H1 (cell line): Measurements from ENCODE around the gene SURF2. TPM values are rescaled to one million over a fixed set of nuclear protein-coding genes. Genes with fewer than 3 reads are reported as not detected.

Source experiments
- CTCF ChIA-PET: fragments of 300-600 bp; sonication (Branson Sonifier 250); formaldehyde crosslinking; loops from one replicate; lab custom pipeline; 2021; ENCODE audit not compliant: partially characterized antibody; lab: Charles Lee
- POLR2A ChIA-PET: fragments of 300-600 bp; sonication (Branson Sonifier 250); formaldehyde crosslinking; loops from one replicate; lab custom pipeline; 2021; ENCODE audit warnings: inconsistent platforms; ENCODE audit not compliant: partially characterized antibody; lab: Charles Lee
- DNase-seq, 2 experiments: peaks; one replicate each; pipeline versions ENCODE4 v3.0.0 to v3.0.0-alpha.2; 2010 to 2022; ENCODE audit warnings: low spot score in 2 of 2, low read depth in 1 of 2, mixed read lengths in 1 of 2
- FAIRE-seq: peaks from 2 replicates; lab custom pipeline; 2011; peaks lifted over from hg19 to GRCh38; lab: Jason Lieb, UNC
- H2AFZ ChIP-seq: 2 replicates; pipeline ENCODE4 v1.8.1; 2012; ENCODE audit warnings: low read length, inconsistent platforms
- H2AK5ac ChIP-seq: 2 replicates; pipeline ENCODE4 v1.6.1; 2013; ENCODE audit warnings: low read depth, low read length
- H2BK120ac ChIP-seq: replicated peaks from 2 replicates; pipeline ENCODE3; 2013; ENCODE audit warnings: low read depth, low read length, inconsistent platforms
- H2BK12ac ChIP-seq: 2 replicates; pipeline ENCODE4 v1.6.1; 2013; ENCODE audit warnings: low read depth, low read length
- H2BK15ac ChIP-seq: 2 replicates; pipeline ENCODE4 v1.6.1; 2013; ENCODE audit warnings: low read length
- H2BK20ac ChIP-seq: 2 replicates; pipeline ENCODE4 v1.6.1; 2013; ENCODE audit warnings: low read length
- H2BK5ac ChIP-seq: 2 replicates; pipeline ENCODE4 v1.6.1; 2013; ENCODE audit warnings: low read depth, low read length
- H3K14ac ChIP-seq: 2 replicates; pipeline ENCODE4 v1.6.1; 2013; ENCODE audit warnings: inconsistent platforms; ENCODE audit not compliant: insufficient read length
- H3K18ac ChIP-seq: 2 replicates; pipeline ENCODE4 v1.6.1; 2013; ENCODE audit warnings: low read length; ENCODE audit errors: extremely low read depth
- H3K23ac ChIP-seq: 2 replicates; pipeline ENCODE4 v1.6.1; 2013; ENCODE audit warnings: inconsistent platforms; ENCODE audit not compliant: insufficient read length
- H3K23me2 ChIP-seq: 2 replicates; pipeline ENCODE4 v1.6.1; 2013; ENCODE audit warnings: low read depth, low read length
- H3K27ac ChIP-seq: 2 replicates; pipeline ENCODE4 v1.6.1; 2011; ENCODE audit warnings: low read depth, low read length, inconsistent platforms
- H3K27me3 ChIP-seq, 4 experiments: replicated peaks in 1 of 4; 1 replicate in 1 of 4; 2 replicates in 3 of 4; pipeline versions ENCODE4 v1.6.1 to v1.8.1; 2011 to 2013; ENCODE audit warnings: low read length in 3 of 4, mild to moderate bottlenecking in 3 of 4, inconsistent platforms in 2 of 4, mixed read lengths in 2 of 4, moderate library complexity in 1 of 4; ENCODE audit not compliant: control insufficient read depth in 3 of 4, insufficient read depth in 3 of 4; ENCODE audit errors: extremely low read depth in 1 of 4
- H3K36me3 ChIP-seq, 4 experiments: 2 replicates each; pipeline versions ENCODE4 v1.6.1 to v1.8.1; 2011 to 2013; ENCODE audit warnings: mild to moderate bottlenecking in 4 of 4, low read length in 3 of 4, moderate library complexity in 2 of 4, control low read depth in 1 of 4, inconsistent platforms in 1 of 4; ENCODE audit not compliant: insufficient read depth in 4 of 4, control insufficient read depth in 2 of 4
- H3K4ac ChIP-seq: replicated peaks from 2 replicates; pipeline ENCODE3; 2013; ENCODE audit warnings: low read length, low read depth, mixed read lengths, inconsistent platforms; ENCODE audit not compliant: insufficient read length
- H3K4me1 ChIP-seq, 4 experiments: replicated peaks in 1 of 4; 1 replicate in 1 of 4; 2 replicates in 3 of 4; pipeline versions ENCODE4 v1.6.1 to v1.8.1; 2011 to 2013; ENCODE audit warnings: low read length in 3 of 4, inconsistent platforms in 2 of 4, mixed read lengths in 1 of 4; ENCODE audit not compliant: insufficient read depth in 4 of 4, control insufficient read depth in 3 of 4
- H3K4me2 ChIP-seq, 2 experiments: 2 replicates each; pipeline versions ENCODE4 v1.6.1 to v1.8.1; 2011 to 2013; ENCODE audit warnings: low read depth in 2 of 2, low read length in 2 of 2, control low read depth in 1 of 2, inconsistent platforms in 1 of 2, mild to moderate bottlenecking in 1 of 2; ENCODE audit not compliant: insufficient read depth in 1 of 2
- H3K4me3 ChIP-seq, 4 experiments: fragments of 200-600, 300-600 bp in 1 of 4; sonication (generic), shearing (Covaris generic), sonication (Bioruptor Twin) in 1 of 4; 2 replicates each; pipeline versions ENCODE4 v1.5.1 to v1.8.1; 2011 to 2016; ENCODE audit warnings: low read length in 4 of 4, low read depth in 3 of 4, control low read depth in 2 of 4, inconsistent platforms in 2 of 4, mild to moderate bottlenecking in 2 of 4, mixed read lengths in 1 of 4, moderate library complexity in 1 of 4; ENCODE audit not compliant: insufficient read depth in 2 of 4; ENCODE audit errors: extremely low read depth in 1 of 4
- H3K56ac ChIP-seq: replicated peaks from 2 replicates; pipeline ENCODE3; 2013; ENCODE audit warnings: low read depth, mild to moderate bottlenecking, mixed read lengths, low read length, inconsistent platforms; ENCODE audit not compliant: insufficient read length
- H3K79me1 ChIP-seq: 2 replicates; pipeline ENCODE4 v1.6.1; 2013; ENCODE audit warnings: low read depth, low read length, control low read depth
- H3K79me2 ChIP-seq, 2 experiments: 2 replicates each; pipeline versions ENCODE4 v1.6.1 to v1.8.1; 2012 to 2013; ENCODE audit warnings: low read length in 2 of 2, mild to moderate bottlenecking in 2 of 2, inconsistent platforms in 1 of 2; ENCODE audit not compliant: insufficient read depth in 2 of 2, control insufficient read depth in 1 of 2
- H3K9ac ChIP-seq, 4 experiments: replicated peaks in 1 of 4; 1 replicate in 1 of 4; 2 replicates in 3 of 4; pipeline versions ENCODE4 v1.6.1 to v1.8.1; 2011 to 2013; ENCODE audit warnings: low read depth in 3 of 4, low read length in 3 of 4, control low read depth in 2 of 4, mild to moderate bottlenecking in 2 of 4, moderate library complexity in 2 of 4, inconsistent platforms in 1 of 4; ENCODE audit errors: extremely low read depth in 1 of 4
- H3K9me3 ChIP-seq, 2 experiments: 2 replicates each; pipeline versions ENCODE4 v1.6.1 to v1.8.1; 2012 to 2013; ENCODE audit warnings: mild to moderate bottlenecking in 2 of 2, moderate library complexity in 2 of 2, control low read depth in 1 of 2, inconsistent platforms in 1 of 2, low read depth in 1 of 2, low read length in 1 of 2, mixed read lengths in 1 of 2; ENCODE audit not compliant: insufficient read depth in 2 of 2
- H4K20me1 ChIP-seq, 2 experiments: replicated peaks in 1 of 2; 2 replicates each; pipeline versions ENCODE3 to v1.8.1; 2011 to 2013; ENCODE audit warnings: inconsistent platforms in 2 of 2, low read length in 2 of 2, mild to moderate bottlenecking in 1 of 2; ENCODE audit not compliant: insufficient read depth in 2 of 2, control insufficient read depth in 1 of 2
- H4K5ac ChIP-seq: 2 replicates; pipeline ENCODE4 v1.6.1; 2013; ENCODE audit warnings: low read length, low read depth, mixed read lengths, inconsistent platforms; ENCODE audit not compliant: insufficient read length
- H4K8ac ChIP-seq: 2 replicates; pipeline ENCODE4 v1.8.0; 2013; ENCODE audit warnings: mild to moderate bottlenecking, moderate library complexity, low read length, inconsistent platforms; ENCODE audit not compliant: insufficient read depth; ENCODE audit errors: extremely low read depth
- H4K91ac ChIP-seq: replicated peaks from 2 replicates; pipeline ENCODE3; 2013; ENCODE audit warnings: low read length, mixed read lengths, inconsistent platforms; ENCODE audit not compliant: insufficient read length
- ATF3 ChIP-seq: IDR thresholded peaks from 2 replicates; pipeline ENCODE4 v1.6.1; 2011; ENCODE audit warnings: low read depth, mild to moderate bottlenecking, low read length; ENCODE audit not compliant: insufficient read depth
- CBX8 ChIP-seq: fragments of 300-800, 300-1000 bp; sonication (generic); IDR thresholded peaks from 2 replicates; pipeline ENCODE4 v1.7.1; 2016; ENCODE audit warnings: low read depth, low read length, borderline replicate concordance
- HDAC2 ChIP-seq, 2 experiments: fragments of 300-600 bp in 1 of 2; sonication (generic) in 1 of 2; IDR thresholded peaks; 2 replicates each; pipeline ENCODE4 v1.6.1; 2011 to 2012; ENCODE audit warnings: low read depth in 2 of 2, low read length in 2 of 2, mild to moderate bottlenecking in 2 of 2, moderate library complexity in 2 of 2, borderline replicate concordance in 1 of 2, inconsistent platforms in 1 of 2
- HDAC6 ChIP-seq: IDR thresholded peaks from one replicate; pipeline ENCODE4 v1.7.1; 2012; ENCODE audit warnings: low read depth, mild to moderate bottlenecking, inconsistent platforms, low read length, moderate library complexity
- MAFK ChIP-seq: IDR thresholded peaks from 2 replicates; pipeline ENCODE4 v1.6.1; 2012; ENCODE audit warnings: low read depth, mild to moderate bottlenecking, improper control_type of control experiment, low read length
- NANOG ChIP-seq: IDR thresholded peaks from 2 replicates; pipeline ENCODE4 v1.6.1; 2011; ENCODE audit warnings: low read length, low read depth, mild to moderate bottlenecking, inconsistent platforms; ENCODE audit not compliant: insufficient read depth, poor library complexity, severe bottlenecking
- POLR2A ChIP-seq, 2 experiments: IDR thresholded peaks; 1 replicate in 1 of 2; 2 replicates in 1 of 2; pipeline ENCODE4 v1.6.1; 2011; ENCODE audit warnings: low read depth in 2 of 2, low read length in 2 of 2, mild to moderate bottlenecking in 2 of 2; ENCODE audit errors: control extremely low read depth in 1 of 2
- POLR2AphosphoS5 ChIP-seq: IDR thresholded peaks from 2 replicates; pipeline ENCODE4 v1.6.1; 2011; ENCODE audit warnings: low read depth, low read length
- SIN3A ChIP-seq, 2 experiments: IDR thresholded peaks in 1 of 2; conservative IDR thresholded peaks in 1 of 2; 2 replicates each; pipeline ENCODE4 v1.6.1; 2011 to 2012; ENCODE audit warnings: low read length in 2 of 2, improper control_type of control experiment in 1 of 2, low read depth in 1 of 2, mild to moderate bottlenecking in 1 of 2
- SRF ChIP-seq: IDR thresholded peaks from 2 replicates; pipeline ENCODE4 v1.6.1; 2011; ENCODE audit warnings: mild to moderate bottlenecking, low read depth, low read length, moderate library complexity
- TAF7 ChIP-seq: optimal IDR thresholded peaks from 2 replicates; pipeline ENCODE3; 2011; ENCODE audit warnings: low read depth, mild to moderate bottlenecking, inconsistent platforms, low read length, moderate library complexity, borderline replicate concordance
- TBP ChIP-seq: IDR thresholded peaks from 2 replicates; pipeline ENCODE4 v1.6.1; 2011; ENCODE audit warnings: low read depth, low read length, improper control_type of control experiment
- TCF12 ChIP-seq: IDR thresholded peaks from 2 replicates; pipeline ENCODE4 v1.6.1; 2011; ENCODE audit warnings: low read depth, mild to moderate bottlenecking, low read length
- WGBS, 2 experiments: shearing (Covaris generic) in 1 of 2; methylation state at CpG; one replicate each; pipeline versions ENCODE4 v1.1.6 to v1.1.7; 2013 to 2015; ENCODE audit warnings: low lambda C conversion rate in 2 of 2, mixed read lengths in 2 of 2, inconsistent platforms in 1 of 2, low coverage in 1 of 2, missing lambda C conversion rate in 1 of 2; ENCODE audit not compliant: insufficient replicate concordance in 2 of 2, insufficient coverage in 1 of 2, insufficient read length in 1 of 2; ENCODE audit errors: extremely low coverage in 1 of 2, missing lambda C conversion rate in 1 of 2; 5-methylcytosine and 5-hydroxymethylcytosine counted together
- polyA plus RNA-seq, 7 experiments: library from polyadenylated mRNA; depleted of rRNA in 3 of 7; stranded (reverse) in 5 of 7; unstranded in 2 of 7; fragments of >200 nt in 5 of 7; fragments of 200-250 nt in 2 of 7; gene quantifications; 1 replicate in 5 of 7; 2 replicates in 1 of 7; 4 replicates in 1 of 7; pipeline versions ENCODE4 v1.2.1 to v1.2.3, GENCODE V29; 2011 to 2013; ENCODE audit warnings: missing spikeins in 2 of 7, mixed read lengths in 2 of 7
- total RNA-seq: library from RNA; stranded (reverse); fragmentation: NEBNext Ultra II Directional; extraction: Animal tissue kit (Norgen Biotek cat#: 25700); gene quantifications from 2 replicates; pipeline ENCODE4 v1.2.1, GENCODE V29; 2021

The SURF2 gene
- total and polyA plus RNA-seq, 2 of the 8 experiments (the other 6 are each of a cell fraction or from before 2014, with no cell fraction given) = 36.6 to 37.7 TPM

DNA sequence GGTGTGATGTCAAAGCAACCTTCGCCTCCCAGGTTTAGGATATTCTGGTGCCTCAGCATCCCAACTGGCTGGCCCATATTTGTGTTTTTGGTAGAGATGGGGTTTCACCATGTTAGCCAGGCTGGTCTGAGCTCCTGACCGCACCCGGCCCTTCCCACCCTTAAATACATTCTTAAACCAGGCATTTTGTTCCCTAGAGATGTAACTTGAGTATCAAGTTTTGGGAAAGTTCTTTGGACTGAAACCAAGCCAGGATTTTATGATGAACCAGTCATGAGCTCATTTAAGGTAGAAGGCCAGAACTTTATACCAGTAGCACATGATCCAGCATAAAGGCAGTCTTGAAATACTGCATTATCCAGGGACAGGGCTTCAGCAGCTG is 4.8 kb upstream of the SURF2 start:
- no peaks in the 10 kb centered on the region; the same call in 1 of the 2 replicates for H3K79me1 ChIP-seq
- POLR2A ChIA-PET = interaction anchor here (0.7 to 16.1 kb wide), 20 partner anchors 3 to 321 kb away, joined by 3 to 461 read pairs (median 6); partner anchors contain the start of genes CACFD1, MED22, RPL7A and STKLD1
- H3K4ac ChIP-seq = no peak overlapping the region
- no peaks in the 10 kb centered on the region for H3K27me3 ChIP-seq
- no peak overlapping the region for H4K91ac ChIP-seq
- no peak overlapping the region for H3K18ac ChIP-seq
- peaks cover 20 to 45% (median 39%) of the 10 kb centered on the region in 4 experiments for H3K36me3 ChIP-seq
- peaks cover 5 to 32% of the 10 kb centered on the region in 2 experiments for H3K79me2 ChIP-seq
- no peak overlapping the region for H3K4me3 ChIP-seq
- no peak overlapping the region for H3K9ac ChIP-seq
- H4K5ac ChIP-seq = no peak overlapping the region
- peaks cover 0 to 7% (median 5%) of the 10 kb centered on the region in 4 experiments; a peak in 6 of 7 replicates for H3K4me1 ChIP-seq
- no peak overlapping the region for H3K4me2 ChIP-seq
- no peak overlapping the region for H2BK20ac ChIP-seq
- no peaks in the 10 kb centered on the region for H3K9me3 ChIP-seq
- no peak overlapping the region for H3K27ac ChIP-seq
- H3K56ac ChIP-seq = no peak overlapping the region
- no peak overlapping the region for H2AK5ac ChIP-seq
- H3K23ac ChIP-seq = no peak overlapping the region
- no peak overlapping the region for H2BK120ac ChIP-seq
- CTCF ChIA-PET = interaction anchor here (0.7 to 2.6 kb wide), 12 partner anchors 9 to 164 kb away, joined by 3 to 14 read pairs (median 4); no protein-coding TSS in a partner anchor
- no peak overlapping the region for H2BK15ac ChIP-seq
- H4K8ac ChIP-seq = no peak overlapping the region
- FAIRE-seq (no peak), DNase-seq (no peak)
- no peak overlapping the region for H3K14ac ChIP-seq
- 90% methylated on average over 3 of the region's 3 CpGs; no CpG with 5 or more reads in 1 of the 2 experiments for WGBS, 2 experiments
- H2BK12ac ChIP-seq = no peak overlapping the region
- no peak overlapping the region for H2AFZ ChIP-seq
- H3K23me2 ChIP-seq = peaks cover 11% of the 10 kb centered on the region; the same call in 1 of the 2 replicates
- peaks cover 6 to 9% of the 10 kb centered on the region in 2 experiments for H4K20me1 ChIP-seq
- H2BK5ac ChIP-seq = no peak overlapping the region
- TF ChIP-seq SIN3A (conservative IDR thresholded peaks at IDR 0.05 in 1 of 2, IDR thresholded peaks at IDR 0.05 in 1 of 2; ENCODE audit: low read depth in 1 of 2, low read length in 2 of 2) = no peak
- no peak for TF ChIP-seq POLR2AphosphoS5
- no peak for TF ChIP-seq HDAC2 (IDR thresholded peaks at IDR 0.05; ENCODE audit: borderline replicate concordance in 1 of 2, low read depth in 2 of 2, low read length in 2 of 2)
- no peak for TF ChIP-seq TBP
- no peak for TF ChIP-seq MAFK
- no peak for TF ChIP-seq HDAC6
- no peak for TF ChIP-seq TCF12
- no peak for TF ChIP-seq TAF7
- no peak for TF ChIP-seq SRF
- TF ChIP-seq NANOG = no peak
- TF ChIP-seq POLR2A (IDR thresholded peaks at IDR 0.05; ENCODE audit: control extremely low read depth in 1 of 2, low read depth in 2 of 2, low read length in 2 of 2) = no peak
- no peak for TF ChIP-seq ATF3
- TF ChIP-seq CBX8 = no peak
